RPMI8226 (cell line): ENCODE results near the gene ALK.
A peak's percentile ranks its signal among the peaks of the same experiment; 100 is the strongest.

Experiments used
- DNase-seq: peaks from one replicate; pipeline ENCODE4 v3.0.0-alpha.2; 2015

Gene ALK

DNA sequence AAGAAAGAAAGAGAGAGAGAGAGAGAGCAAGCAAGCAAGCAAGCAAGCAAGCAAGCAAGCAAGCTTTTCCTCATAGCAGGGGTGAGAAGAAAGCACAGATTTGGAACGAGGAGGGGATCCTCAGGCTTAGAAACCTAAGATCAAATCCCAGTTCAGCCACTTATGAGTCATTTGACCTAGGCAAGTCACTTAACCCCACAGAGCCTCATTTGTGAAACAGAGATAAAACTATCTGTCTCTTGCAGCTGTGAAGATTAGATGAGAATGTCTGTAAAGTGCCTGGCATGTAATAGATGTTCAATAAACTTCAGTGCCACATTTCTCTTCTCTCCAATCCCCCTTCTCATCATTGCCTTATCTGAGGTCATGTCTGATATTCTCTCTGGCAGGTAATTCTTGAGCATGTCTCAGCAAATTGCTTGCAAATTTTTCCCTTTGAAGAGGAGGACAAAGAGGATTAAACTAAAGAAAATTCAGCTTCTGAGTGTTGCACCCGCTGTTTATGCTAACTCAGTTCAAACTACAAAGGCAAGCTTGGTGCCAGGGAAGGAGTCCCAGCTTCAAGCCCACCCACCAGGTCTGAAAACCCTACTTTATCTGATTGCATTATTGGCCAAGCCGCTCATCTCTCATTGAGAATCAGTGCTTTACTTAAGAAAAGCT, 20.3 kb downstream of the ALK start:
- no peak for DNase-seq

DNA sequence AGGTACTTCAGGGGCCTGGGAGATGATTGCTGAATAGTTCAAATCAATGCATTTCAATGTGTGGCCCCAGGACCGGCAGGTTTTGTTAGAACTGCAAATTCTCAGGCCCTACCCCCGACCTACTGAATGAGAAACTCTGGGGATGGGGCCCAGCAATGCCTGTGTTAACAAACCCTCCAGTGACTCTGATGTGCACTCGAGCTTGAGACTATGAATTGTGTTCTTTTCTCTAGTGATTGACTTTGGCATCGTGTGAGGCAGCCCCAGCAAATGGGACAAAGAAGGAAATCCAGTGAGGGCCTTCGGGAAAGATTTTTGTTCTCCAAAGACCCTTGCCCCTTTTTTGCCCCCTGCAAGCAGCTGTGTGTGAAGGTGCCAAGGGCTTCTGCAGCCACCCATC, 22.4 kb downstream of the ALK start:
- no peak for DNase-seq

DNA sequence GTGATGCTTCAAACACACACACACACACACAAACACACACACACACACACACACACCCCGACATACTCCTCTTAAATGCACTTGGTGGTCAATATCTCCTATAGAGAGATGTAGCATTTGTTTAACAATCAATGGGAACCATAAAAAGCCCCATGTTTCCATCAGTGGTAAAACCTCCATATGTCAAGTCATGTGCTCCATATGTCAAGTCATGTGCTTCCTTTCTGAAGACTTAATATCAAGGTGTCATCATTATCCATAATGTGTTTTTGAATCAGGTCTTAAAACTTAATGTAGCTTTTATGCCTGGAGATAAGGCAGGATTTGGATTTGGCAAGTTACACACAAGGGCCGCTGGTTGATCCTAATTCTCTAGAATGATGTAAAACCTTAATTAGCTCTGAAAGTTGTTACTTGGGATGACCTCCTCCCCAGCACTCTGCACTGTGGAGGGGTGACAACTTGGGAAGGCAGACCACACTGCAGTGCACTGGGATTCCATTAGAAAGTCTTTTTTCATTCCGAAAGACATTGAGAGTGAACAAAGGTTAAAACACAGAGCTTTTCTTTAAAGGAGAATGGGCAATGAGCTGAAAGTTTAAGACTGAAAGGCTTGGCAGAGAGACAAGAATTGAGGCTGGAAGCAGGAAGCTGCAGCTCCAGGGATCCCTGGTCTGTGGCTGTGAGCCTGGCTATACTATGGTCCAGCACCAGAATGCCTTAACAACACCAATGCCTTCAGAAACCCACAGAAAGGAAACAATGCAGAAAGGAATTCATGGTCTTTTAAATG, 26.4 kb downstream of the ALK start:
- no peak for DNase-seq

- DNase-seq: no peak
Observed at GRCh38 chr2:29892585-29893259, 28.7 kb downstream of the ALK start.

DNA sequence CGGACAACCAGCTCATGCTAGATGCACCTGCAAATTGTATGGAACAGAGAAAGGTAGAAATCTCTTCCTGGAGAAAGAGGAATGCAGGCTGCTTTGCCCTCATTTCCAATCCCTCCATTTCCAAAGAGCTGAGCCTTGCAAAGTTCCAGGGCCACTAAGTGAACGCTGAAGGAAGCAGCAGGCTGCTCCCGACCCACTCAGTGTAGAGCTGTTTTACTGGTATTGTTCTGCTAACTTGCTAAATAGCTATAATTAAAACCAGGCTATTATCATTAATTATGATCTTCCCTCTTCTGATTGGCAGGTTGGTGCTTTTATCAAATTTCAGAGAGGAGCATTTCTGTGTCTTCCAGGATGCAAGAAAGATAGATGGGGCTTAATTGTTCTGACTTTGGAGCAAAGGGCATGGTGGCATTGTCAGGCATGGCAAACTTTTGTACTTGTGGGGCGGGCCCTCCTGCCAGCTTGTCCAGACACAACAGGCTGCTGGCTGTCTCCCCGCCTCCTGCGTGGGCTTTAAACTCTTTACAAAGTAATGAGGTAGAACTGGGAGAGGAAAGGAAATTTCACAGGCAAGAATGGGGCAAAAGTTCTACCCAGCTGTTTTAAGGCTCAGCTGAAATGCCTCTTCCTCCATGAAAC, 40.2 kb downstream of the ALK start:
- no peak for DNase-seq

GRCh38 chr2:29880084-29880483, 41.3 kb downstream of the ALK start:
- DNase-seq: no peak

DNA sequence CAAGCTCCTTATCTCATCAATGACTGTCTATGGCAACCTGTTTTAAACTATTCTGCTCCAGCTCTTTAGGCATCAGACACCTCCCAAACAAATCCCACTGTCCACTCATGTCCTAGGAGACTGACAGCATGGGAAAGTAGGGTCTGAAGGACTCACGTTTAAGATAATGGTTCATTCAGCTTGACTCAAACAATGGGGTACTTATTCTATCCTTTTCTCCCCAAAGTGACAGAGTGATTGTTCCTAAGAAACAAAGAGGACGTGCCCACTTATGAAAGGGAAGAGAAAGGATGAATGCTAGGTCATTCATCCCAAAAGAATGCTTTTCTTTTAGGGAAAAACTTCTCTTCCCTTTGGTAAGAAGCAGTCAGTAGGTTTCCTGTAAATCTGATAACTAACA, 41.9 kb downstream of the ALK start:
- DNase-seq: no peak

DNA sequence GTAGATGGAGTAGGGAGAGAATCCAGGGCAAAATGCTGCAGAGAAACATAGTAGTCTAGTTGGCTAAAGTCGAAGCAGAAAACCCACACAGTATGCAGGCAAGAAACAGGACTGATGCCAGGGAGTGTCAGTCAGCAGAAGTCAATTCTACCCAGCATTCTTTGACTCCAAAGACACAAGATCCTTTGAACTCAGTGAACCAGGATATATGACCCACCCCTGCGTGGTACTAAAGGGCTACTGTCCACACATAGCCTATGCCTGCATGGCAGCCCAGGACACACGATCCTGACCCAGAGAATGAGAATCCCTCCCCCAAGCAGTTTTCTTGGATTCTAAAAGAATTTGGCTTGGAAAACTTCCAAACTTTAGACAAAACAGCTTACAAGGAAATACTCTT, 42.5 kb downstream of the ALK start:
- no peak for DNase-seq

GRCh38 chr2:29876374-29876773, 45.0 kb downstream of the ALK start:
- DNase-seq: no peak

- no peak for DNase-seq
Observed at GRCh38 chr2:29874745-29875144, 46.6 kb downstream of the ALK start.

DNA sequence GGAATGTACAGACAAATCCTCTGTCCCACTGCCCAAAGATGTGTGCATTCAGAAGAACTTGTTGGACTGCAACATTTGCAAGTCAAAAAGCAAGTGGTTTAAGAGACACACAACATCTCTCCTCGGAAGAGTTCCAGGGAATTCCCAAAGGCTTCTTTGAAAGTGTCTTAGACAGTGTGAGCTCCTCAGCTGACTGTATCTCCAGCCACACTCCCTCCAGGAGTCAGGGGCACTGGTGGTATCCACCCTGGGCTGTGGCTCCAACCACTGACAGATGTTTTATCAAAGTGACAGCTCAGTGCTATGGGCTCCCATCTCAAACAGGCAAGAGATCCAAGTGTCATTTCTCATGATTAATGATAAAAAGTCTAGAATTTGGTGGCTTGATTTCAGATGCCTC, 48.5 kb downstream of the ALK start:
- DNase-seq: no peak

GRCh38 chr2:29871541-29871940, 49.8 kb downstream of the ALK start:
- DNase-seq: no peak

DNA sequence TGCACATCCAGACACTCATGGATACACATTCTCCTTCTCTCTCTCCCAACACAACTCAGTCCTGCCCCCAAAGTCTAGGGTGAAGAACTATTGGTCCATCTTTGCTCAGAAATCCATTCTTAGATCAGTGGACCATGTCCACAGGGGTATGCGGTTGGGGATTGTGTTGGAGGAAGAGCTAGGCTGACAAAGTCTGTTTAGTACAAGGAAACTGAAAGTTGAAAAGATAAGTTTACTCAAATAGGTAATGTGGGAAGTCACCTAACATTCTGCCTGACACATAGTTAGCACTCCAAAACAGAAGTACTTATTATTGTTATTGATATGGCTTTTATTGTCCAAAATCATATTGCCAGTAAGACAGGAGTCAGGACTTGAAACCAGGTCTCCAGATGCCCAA, 55.9 kb downstream of the ALK start:
- DNase-seq: no peak

- no peak for DNase-seq
Observed at GRCh38 chr2:29864988-29865387, 56.4 kb downstream of the ALK start.

- DNase-seq: no peak
Observed at GRCh38 chr2:29855924-29856639, 65.3 kb downstream of the ALK start.

DNA sequence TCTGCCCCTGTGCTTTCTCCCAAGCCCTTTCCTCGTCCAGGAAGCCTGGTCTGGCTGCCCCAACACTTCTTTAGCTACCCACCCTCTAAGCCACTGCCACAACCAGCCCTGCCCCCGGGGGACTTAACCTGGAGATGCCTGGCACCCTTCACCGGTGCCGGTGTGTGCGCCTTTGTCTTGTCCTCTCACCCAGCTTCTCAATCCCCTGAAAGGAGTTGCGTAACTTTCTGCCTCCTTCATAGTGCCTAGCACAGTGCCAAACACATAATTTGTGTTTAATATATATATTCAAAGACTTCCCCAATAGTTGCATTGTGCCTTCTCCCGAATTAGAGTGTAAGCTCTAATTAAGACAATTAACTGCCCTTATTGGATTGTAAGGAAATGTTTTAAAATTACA, 70.6 kb downstream of the ALK start:
- DNase-seq: no peak

DNA sequence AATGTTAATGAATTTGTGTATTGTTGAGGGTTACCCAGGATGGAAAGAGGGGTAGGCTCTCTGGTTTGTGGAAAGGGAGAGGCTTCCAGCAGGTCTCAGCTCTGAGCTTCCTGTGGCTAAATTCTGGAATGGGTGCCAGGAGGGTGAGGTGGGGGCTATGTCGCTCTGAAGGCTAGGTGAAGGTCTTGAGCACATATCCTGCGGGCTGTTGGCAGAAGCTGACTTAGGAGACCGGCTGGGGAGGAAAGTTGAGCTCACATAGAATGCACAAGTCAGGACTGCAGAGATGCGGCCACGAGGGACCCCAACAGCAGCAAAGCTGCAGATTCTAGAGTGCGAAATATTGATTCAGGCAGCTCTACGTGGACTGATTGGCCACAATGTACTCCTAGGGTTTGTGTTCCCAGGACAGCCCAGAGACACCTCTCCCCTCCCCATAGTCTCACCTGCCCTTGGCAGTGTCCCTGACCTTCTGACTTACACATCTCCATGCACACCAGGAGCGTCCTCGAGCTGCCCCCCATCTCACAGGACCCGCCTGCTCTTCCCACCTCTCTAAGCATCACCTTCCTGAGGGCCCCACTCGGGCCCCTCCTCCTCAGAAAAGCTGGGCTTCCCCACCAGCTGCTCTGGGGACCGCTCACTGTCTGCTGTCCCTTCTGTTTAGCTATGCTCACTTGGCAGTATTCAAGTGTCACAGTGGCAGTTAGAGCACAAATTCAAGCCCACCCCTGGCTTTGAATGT, 72.6 kb downstream of the ALK start:
- DNase-seq: no peak

DNA sequence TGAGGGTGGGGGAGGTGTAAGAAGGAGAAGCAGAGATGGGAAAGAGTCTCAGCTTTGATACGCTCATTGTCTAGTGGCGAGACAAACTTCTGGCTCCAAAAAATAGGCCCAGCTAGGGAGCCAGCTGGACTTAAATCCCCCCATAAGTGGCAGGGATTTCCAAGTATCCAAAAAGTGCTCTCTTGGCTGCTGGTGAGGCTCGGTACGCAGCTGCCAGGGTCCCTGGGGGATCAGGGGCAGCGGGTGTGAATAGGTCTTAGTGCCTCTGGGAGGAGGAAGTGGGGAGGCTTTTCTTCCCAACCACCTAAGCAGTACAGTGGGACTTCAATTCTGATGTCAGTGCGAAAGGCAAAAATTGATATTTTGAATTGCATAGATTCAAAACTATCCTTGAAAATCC, 73.5 kb downstream of the ALK start:
- DNase-seq: no peak

DNA sequence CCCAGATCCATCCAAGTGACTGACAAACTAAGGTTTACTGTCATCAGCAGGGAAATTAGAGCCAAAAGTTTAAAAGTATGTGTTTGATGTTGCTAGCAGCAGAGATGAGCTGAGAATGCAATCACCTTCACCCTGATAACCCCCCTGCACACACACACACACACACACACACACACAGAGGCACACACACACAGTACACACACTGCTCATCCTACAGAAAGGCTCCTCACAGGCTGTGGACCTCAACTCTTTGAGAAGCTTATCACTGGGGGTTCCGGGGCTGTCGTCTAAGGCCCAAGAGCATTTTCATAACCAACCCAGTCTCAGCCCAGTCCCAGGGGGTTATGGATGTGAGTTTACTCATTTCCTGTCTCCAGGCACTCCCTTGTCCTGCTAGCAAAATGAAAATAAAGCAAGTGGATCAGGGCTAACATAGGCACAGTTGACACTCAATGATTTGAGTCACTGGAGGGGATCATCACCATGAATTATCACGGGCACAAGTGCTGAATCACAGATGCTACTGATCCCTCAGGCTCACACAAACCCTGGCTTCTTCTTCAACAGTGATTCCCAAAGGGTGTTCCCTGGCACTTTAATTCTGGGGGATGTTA, 76.6 kb downstream of the ALK start:
- DNase-seq: no peak

- DNase-seq: peak; percentile 22
Observed at GRCh38 chr2:29841386-29842004, 79.9 kb downstream of the ALK start.

- DNase-seq: no peak
Observed at GRCh38 chr2:29839306-29839705, 82.1 kb downstream of the ALK start.
